GM12864 (cell line): ENCODE results near the gene ALDH3B1.

Source experiments
- DNase-seq: peaks from one replicate; pipeline ENCODE4 v3.0.0-alpha.2; 2011; ENCODE audit warnings: low read depth
- H3K4me3 ChIP-seq: 2 replicates; pipeline ENCODE4 v1.5.1; 2011; ENCODE audit warnings: mild to moderate bottlenecking, low read depth, low read length, control low read depth
- TF ChIP-seq, protein P1 (sequence below): IDR thresholded peaks from 2 replicates; pipeline ENCODE4 v1.5.1; 2011; ENCODE audit warnings: low read depth, mild to moderate bottlenecking, moderate library complexity, low read length, control low read depth, inconsistent platforms; ENCODE audit errors: missing control alignments

The ALDH3B1 gene

DNA sequence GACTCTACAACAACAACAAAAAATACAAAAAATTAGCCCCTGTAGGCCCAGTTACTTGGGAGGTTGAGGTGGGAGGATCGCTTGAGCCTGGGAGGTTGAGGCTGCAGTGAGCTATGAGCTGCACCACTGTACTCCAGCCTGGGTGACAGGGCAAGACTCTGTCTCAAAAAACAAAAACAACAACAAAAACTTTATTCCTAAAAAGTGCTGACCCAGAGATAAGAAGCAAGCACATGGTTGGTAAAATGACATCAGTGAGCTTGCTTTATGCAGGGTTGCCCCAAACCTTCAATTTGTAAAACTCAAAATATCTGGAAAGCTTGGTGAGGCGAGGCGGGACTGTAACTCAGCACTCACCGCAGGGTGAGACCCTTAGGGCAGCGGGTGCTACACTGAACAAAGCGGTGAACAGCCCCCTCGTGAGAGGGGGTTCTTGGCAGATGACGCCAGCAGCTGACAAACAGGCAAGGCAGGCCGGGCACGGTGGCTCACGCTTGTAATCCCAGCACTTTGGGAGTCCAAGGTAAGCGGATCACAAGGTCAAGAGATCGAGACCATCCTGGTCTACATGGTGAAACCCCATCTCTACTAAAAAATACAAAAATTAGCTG lies 25.2 kb downstream of the ALDH3B1 start:
- no peak for DNase-seq
- H3K4me3 ChIP-seq: no peak overlapping the region
- TF ChIP-seq, protein P1, sequence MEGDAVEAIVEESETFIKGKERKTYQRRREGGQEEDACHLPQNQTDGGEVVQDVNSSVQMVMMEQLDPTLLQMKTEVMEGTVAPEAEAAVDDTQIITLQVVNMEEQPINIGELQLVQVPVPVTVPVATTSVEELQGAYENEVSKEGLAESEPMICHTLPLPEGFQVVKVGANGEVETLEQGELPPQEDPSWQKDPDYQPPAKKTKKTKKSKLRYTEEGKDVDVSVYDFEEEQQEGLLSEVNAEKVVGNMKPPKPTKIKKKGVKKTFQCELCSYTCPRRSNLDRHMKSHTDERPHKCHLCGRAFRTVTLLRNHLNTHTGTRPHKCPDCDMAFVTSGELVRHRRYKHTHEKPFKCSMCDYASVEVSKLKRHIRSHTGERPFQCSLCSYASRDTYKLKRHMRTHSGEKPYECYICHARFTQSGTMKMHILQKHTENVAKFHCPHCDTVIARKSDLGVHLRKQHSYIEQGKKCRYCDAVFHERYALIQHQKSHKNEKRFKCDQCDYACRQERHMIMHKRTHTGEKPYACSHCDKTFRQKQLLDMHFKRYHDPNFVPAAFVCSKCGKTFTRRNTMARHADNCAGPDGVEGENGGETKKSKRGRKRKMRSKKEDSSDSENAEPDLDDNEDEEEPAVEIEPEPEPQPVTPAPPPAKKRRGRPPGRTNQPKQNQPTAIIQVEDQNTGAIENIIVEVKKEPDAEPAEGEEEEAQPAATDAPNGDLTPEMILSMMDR: no peak

- no peak overlapping the region for H3K4me3 ChIP-seq
- DNase-seq: no peak
- TF ChIP-seq, protein P1: no peak
These were observed 26.1 kb downstream of the ALDH3B1 start for GRCh38 chr11:68036141-68036716.

- TF ChIP-seq, protein P1: no peak
- no peak overlapping the region for H3K4me3 ChIP-seq
- no peak for DNase-seq
These were observed 26.7 kb downstream of the ALDH3B1 start for GRCh38 chr11:68036717-68037239.

DNA sequence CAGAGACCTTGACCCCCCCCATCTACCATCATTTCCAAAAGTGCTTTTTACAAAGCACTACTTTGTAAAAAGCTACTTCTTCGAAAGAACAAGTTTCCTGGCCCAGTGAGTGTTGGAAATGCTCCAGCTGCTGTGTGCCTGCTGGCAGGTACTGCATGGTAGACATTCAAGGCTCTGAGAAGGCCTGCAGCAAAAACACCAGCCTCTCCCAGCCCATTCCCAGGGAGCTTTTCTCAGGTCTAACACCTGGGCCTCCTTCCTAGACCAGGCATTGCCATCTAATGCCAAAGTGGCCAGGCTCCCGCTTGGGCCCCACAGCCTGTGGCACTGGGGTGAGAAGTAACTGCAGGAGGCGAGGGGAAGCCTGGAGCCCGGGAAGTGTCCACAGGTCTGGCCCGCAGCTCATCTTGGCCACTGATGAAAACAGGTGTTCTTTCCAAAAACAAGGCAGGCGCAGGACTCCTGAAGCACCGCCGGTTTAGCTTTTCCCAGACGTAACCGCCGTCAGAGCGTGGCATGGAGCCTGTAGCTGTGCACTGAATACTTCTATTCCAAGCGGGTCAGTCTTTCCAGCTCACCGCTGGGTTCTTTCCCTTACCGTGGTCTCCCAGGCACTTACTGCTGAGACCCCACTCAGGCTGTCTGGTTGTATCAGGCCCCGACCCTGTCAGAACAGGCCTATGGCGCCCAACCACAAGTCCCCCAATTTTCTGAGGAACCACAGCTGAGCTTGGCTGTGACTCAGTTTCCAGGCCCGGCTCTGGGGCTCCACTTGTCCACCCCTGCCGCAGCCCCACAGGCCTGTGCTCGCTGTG lies 27.5 kb downstream of the ALDH3B1 start:
- no peak for DNase-seq
- no peak overlapping the region for H3K4me3 ChIP-seq

GRCh38 chr11:68038226-68038717 lies 28.1 kb downstream of the ALDH3B1 start:
- DNase-seq: no peak
- TF ChIP-seq, protein P1: no peak
- H3K4me3 ChIP-seq: peak overlapping the region; percentile 90

More for the DNA sequence above, 27.5 kb downstream of the ALDH3B1 start:
- TF ChIP-seq, protein P1: no peak

- peak within 1 kb of the TSS; percentile 90 for H3K4me3 ChIP-seq
- TF ChIP-seq, protein P1: no peak
- DNase-seq: no peak
These were observed 28.8 kb downstream of the ALDH3B1 start, which contains the start of gene TCIRG1 for GRCh38 chr11:68038718-68039525. TSS of gene TCIRG1 (plus strand) at chr11:68039025. CDS start at chr11:68041272, 2,247 bp downstream.
